IMR-90 (cell line): ENCODE results near the gene ETV4. TPM values are rescaled to one million over a fixed set of nuclear protein-coding genes. Genes with fewer than 3 reads are reported as not detected.

Experiments
- ATAC-seq: fragments of 200-7000 bp; cut with Tn5 transposase; 2 replicates; pipeline ENCODE4 v1.9.1; 2020; ENCODE audit warnings: low read depth, mild to moderate bottlenecking, moderate library complexity
- BruUV-seq: library from RNA; stranded (reverse); fragments of 400-500 nt; replicated peaks from 2 replicates; lab custom pipeline; 2021; lab: Mats Ljungman, UMichigan
- CTCF ChIA-PET: fragments of 300-600 bp; formaldehyde crosslinking; extraction: SDS; loops from one replicate; lab custom pipeline; 2021; ENCODE audit warnings: antibody characterized with exemption; lab: Yijun Ruan, JAX
- POLR2A ChIA-PET: fragments of 300-600 bp; sonication (Branson Sonifier 250); formaldehyde crosslinking; loops from one replicate; lab custom pipeline; 2022; ENCODE audit warnings: antibody characterized with exemption; ENCODE audit not compliant: unreplicated experiment; lab: Charles Lee
- DNase-seq: peaks from one replicate; pipeline ENCODE4 v3.0.0; 2013
- H2AFZ ChIP-seq: replicated peaks from 2 replicates; pipeline ENCODE3; 2013; ENCODE audit warnings: low read length, mild to moderate bottlenecking; ENCODE audit not compliant: poor library complexity
- H2AK5ac ChIP-seq: 2 replicates; pipeline ENCODE4 v1.6.1; 2013; ENCODE audit warnings: low read depth, low read length, inconsistent platforms
- H2AK9ac ChIP-seq: replicated peaks from 2 replicates; pipeline ENCODE3; 2013; ENCODE audit warnings: mild to moderate bottlenecking, low read depth, low read length, moderate library complexity; ENCODE audit not compliant: poor library complexity
- H2BK120ac ChIP-seq: 2 replicates; pipeline ENCODE4 v1.6.1; 2013; ENCODE audit warnings: low read depth, low read length, inconsistent platforms
- H2BK15ac ChIP-seq: 3 replicates; pipeline ENCODE4 v1.6.1; 2013; ENCODE audit warnings: low read depth, low read length, inconsistent platforms
- H2BK20ac ChIP-seq: 2 replicates; pipeline ENCODE4 v1.6.1; 2013; ENCODE audit warnings: low read depth, mild to moderate bottlenecking, inconsistent platforms, low read length, moderate library complexity
- H2BK5ac ChIP-seq: 2 replicates; pipeline ENCODE4 v1.6.1; 2013; ENCODE audit warnings: mild to moderate bottlenecking, low read depth, low read length, inconsistent platforms; ENCODE audit not compliant: poor library complexity, severe bottlenecking
- H3K14ac ChIP-seq: replicated peaks from 2 replicates; pipeline ENCODE4 v1.6.1; 2013; ENCODE audit warnings: low read depth, low read length, inconsistent platforms
- H3K18ac ChIP-seq: 2 replicates; pipeline ENCODE4 v1.6.1; 2013; ENCODE audit warnings: low read depth, low read length, control low read depth
- H3K23ac ChIP-seq: 2 replicates; pipeline ENCODE4 v1.6.1; 2013; ENCODE audit warnings: low read depth, low read length, inconsistent platforms
- H3K27ac ChIP-seq: 2 replicates; pipeline ENCODE4 v1.5.1; 2013; ENCODE audit warnings: mild to moderate bottlenecking, control low read depth, low read length; ENCODE audit not compliant: insufficient read depth
- H3K27me3 ChIP-seq: 2 replicates; pipeline ENCODE4 v1.6.1; 2013; ENCODE audit warnings: low read length; ENCODE audit not compliant: control insufficient read depth, insufficient read depth
- H3K36me3 ChIP-seq: 2 replicates; pipeline ENCODE4 v1.6.1; 2013; ENCODE audit warnings: low read length, mixed read lengths; ENCODE audit not compliant: control insufficient read depth, insufficient read depth
- H3K4ac ChIP-seq: 2 replicates; pipeline ENCODE4 v1.6.1; 2013; ENCODE audit warnings: low read depth, low read length, inconsistent platforms
- H3K4me1 ChIP-seq: 2 replicates; pipeline ENCODE4 v1.6.1; 2013; ENCODE audit warnings: low read length, mixed read lengths; ENCODE audit not compliant: control insufficient read depth, insufficient read depth
- H3K4me2 ChIP-seq: 2 replicates; pipeline ENCODE4 v1.6.1; 2013; ENCODE audit warnings: low read depth, mild to moderate bottlenecking, control low read depth, low read length, moderate library complexity
- H3K4me3 ChIP-seq: 2 replicates; pipeline ENCODE4 v1.5.1; 2013; ENCODE audit warnings: low read depth, mild to moderate bottlenecking, control low read depth, low read length, moderate library complexity; ENCODE audit not compliant: insufficient read depth
- H3K56ac ChIP-seq: 2 replicates; pipeline ENCODE4 v1.6.1; 2013; ENCODE audit warnings: low read length, inconsistent platforms; ENCODE audit not compliant: insufficient read depth; ENCODE audit errors: extremely low read depth
- H3K79me1 ChIP-seq, 2 experiments: 2 replicates each; pipeline ENCODE4 v1.6.1; 2013; ENCODE audit warnings: low read length in 2 of 2, inconsistent platforms in 1 of 2, low read depth in 1 of 2
- H3K9ac ChIP-seq: 2 replicates; pipeline ENCODE4 v1.6.1; 2013; ENCODE audit warnings: low read depth, low read length, control low read depth
- H3K9me1 ChIP-seq: 2 replicates; pipeline ENCODE4 v1.6.1; 2013; ENCODE audit warnings: low read length, inconsistent platforms; ENCODE audit not compliant: insufficient read depth
- H3K9me3 ChIP-seq: 2 replicates; pipeline ENCODE4 v1.6.1; 2013; ENCODE audit warnings: low read length; ENCODE audit not compliant: control insufficient read depth, insufficient read depth
- H4K20me1 ChIP-seq: 2 replicates; pipeline ENCODE4 v1.6.1; 2013; ENCODE audit warnings: low read length, inconsistent platforms; ENCODE audit not compliant: insufficient read depth
- H4K5ac ChIP-seq: 2 replicates; pipeline ENCODE4 v1.6.1; 2013; ENCODE audit warnings: mild to moderate bottlenecking, low read depth, low read length, control low read depth
- H4K8ac ChIP-seq, 2 experiments: 2 replicates each; pipeline ENCODE4 v1.6.1; 2013; ENCODE audit warnings: low read depth in 2 of 2, low read length in 2 of 2, control low read depth in 1 of 2, inconsistent platforms in 1 of 2
- H4K91ac ChIP-seq: 2 replicates; pipeline ENCODE4 v1.6.1; 2013; ENCODE audit warnings: low read depth, low read length, inconsistent platforms; ENCODE audit not compliant: insufficient read depth
- BHLHE40 ChIP-seq: fragments of 150-350 bp; IDR thresholded peaks from 2 replicates; pipeline ENCODE4 v1.6.1; 2016; ENCODE audit warnings: mild to moderate bottlenecking, low read depth, low read length
- CEBPB ChIP-seq: IDR thresholded peaks from 2 replicates; pipeline ENCODE4 v1.6.1; 2012; ENCODE audit warnings: low read depth, low read length, improper control_type of control experiment
- CHD1 ChIP-seq: IDR thresholded peaks from 2 replicates; pipeline ENCODE4 v1.6.1; 2012; ENCODE audit warnings: low read depth, low read length, improper control_type of control experiment
- CTCF ChIP-seq: conservative IDR thresholded peaks from 2 replicates; pipeline ENCODE4 v1.5.1; 2012; ENCODE audit warnings: mild to moderate bottlenecking, low read depth, low read length, improper control_type of control experiment
- ELK1 ChIP-seq: fragments of 150-350 bp; IDR thresholded peaks from 2 replicates; pipeline ENCODE4 v1.6.1; 2016; ENCODE audit warnings: low read depth, mild to moderate bottlenecking, low read length, moderate library complexity, borderline replicate concordance
- FOS ChIP-seq: fragments of 150-350 bp; IDR thresholded peaks from 2 replicates; pipeline ENCODE4 v1.6.1; 2016; ENCODE audit warnings: low read depth, low read length
- MAZ ChIP-seq: IDR thresholded peaks from 2 replicates; pipeline ENCODE4 v1.6.1; 2012; ENCODE audit warnings: low read depth, mild to moderate bottlenecking, low read length, improper control_type of control experiment, moderate library complexity, borderline replicate concordance
- MXI1 ChIP-seq: IDR thresholded peaks from 2 replicates; pipeline ENCODE4 v1.6.1; 2012; ENCODE audit warnings: low read depth, mild to moderate bottlenecking, low read length, moderate library complexity, borderline replicate concordance
- NFE2L2 ChIP-seq: fragments of 150-350 bp; IDR thresholded peaks from 2 replicates; pipeline ENCODE4 v1.6.1; 2016; ENCODE audit warnings: low read depth, mild to moderate bottlenecking, low read length
- POLR2A ChIP-seq: IDR thresholded peaks from 2 replicates; pipeline ENCODE4 v1.6.1; 2012; ENCODE audit warnings: mild to moderate bottlenecking, low read depth, low read length
- RAD21 ChIP-seq: IDR thresholded peaks from 2 replicates; pipeline ENCODE4 v1.6.1; 2012; ENCODE audit warnings: low read length, improper control_type of control experiment
- RCOR1 ChIP-seq: IDR thresholded peaks from 2 replicates; pipeline ENCODE4 v1.6.1; 2012; ENCODE audit warnings: mild to moderate bottlenecking, low read length, improper control_type of control experiment; ENCODE audit not compliant: insufficient replicate concordance
- RFX5 ChIP-seq: IDR thresholded peaks from 2 replicates; pipeline ENCODE4 v1.8.0; 2012; ENCODE audit warnings: low read depth, mild to moderate bottlenecking, low read length, moderate library complexity
- SMC3 ChIP-seq: fragments of 150-350 bp; IDR thresholded peaks from 2 replicates; pipeline ENCODE4 v1.6.1; 2016; ENCODE audit warnings: low read depth, mild to moderate bottlenecking, antibody characterized with exemption, low read length, moderate library complexity
- WGBS, 2 experiments: methylation state at CpG; one replicate each; pipeline versions ENCODE4 v1.1.5 to v1.1.7; 2013; ENCODE audit warnings: missing lambda C conversion rate in 2 of 2; ENCODE audit not compliant: insufficient read length in 1 of 2; ENCODE audit errors: extremely low coverage in 2 of 2; 5-methylcytosine and 5-hydroxymethylcytosine counted together
- dilution Hi-C: fragments of 300-500 bp; cut with HindIII; formaldehyde crosslinking; loops from one replicate; pipeline ENCODE4 v1.14.3; 2018; ENCODE audit warnings: low sequenced_read_pairs; ENCODE audit not compliant: unreplicated experiment
- in situ Hi-C: fragments of 300-500 bp; cut with MboI; formaldehyde crosslinking; loops from 3 replicates; pipeline ENCODE4 v1.14.3; 2019; ENCODE audit warnings: low sequenced_read_pairs, inconsistent platforms, mixed read lengths
- intact Hi-C: fragments of 100-400 bp; cut with micrococcal nuclease; formaldehyde crosslinking; loops from 2 replicates; pipeline ENCODE4 v1.10.0; 2022
- polyA plus RNA-seq, 3 experiments: library from polyadenylated mRNA; depleted of rRNA; stranded (reverse); fragments of >200 nt; gene quantifications; 2 replicates each; pipeline ENCODE4 v1.2.3, GENCODE V29; 2012; ENCODE audit warnings: low replicate concordance in 1 of 3
- total RNA-seq: library from RNA; depleted of rRNA; stranded (reverse); fragments of >200 nt; gene quantifications from 2 replicates; pipeline ENCODE4 v1.2.3, GENCODE V29; 2012

The ETV4 gene
- total and polyA plus RNA-seq, 2 of the 4 experiments (the other 2 are of a cell fraction), result 4.3 to 13.2 TPM

GRCh38 chr17:43528988-43529814 lies 16.9 kb downstream of the ETV4 start:
- Histone ChIP-seq H3K9ac (no peak overlapping the region), H4K8ac (peak overlapping the region; percentile 71 to 91; a peak in 3 of 4 replicates), H3K23ac (no peak overlapping the region; the same call in 1 of the 2 replicates), H3K4me1 (peaks cover 19% of the 10 kb centered on the region), H3K4ac (peak overlapping the region; percentile 97), H2AFZ (no peak overlapping the region), H2AK9ac (peak overlapping the region; percentile 88), H3K9me1 (peaks cover 24% of the 10 kb centered on the region), H2AK5ac (peak overlapping the region; percentile 99), H4K91ac (peak overlapping the region; percentile 91), H3K27ac (peak overlapping the region; percentile 97; the same call in 1 of the 2 replicates), H3K4me2 (no peak overlapping the region), H3K56ac (no peak overlapping the region), H3K36me3 (peaks cover 29% of the 10 kb centered on the region), H3K27me3 (no peaks in the 10 kb centered on the region), H3K18ac (no peak overlapping the region), H4K20me1 (no peaks in the 10 kb centered on the region), H2BK120ac (peak overlapping the region; percentile 84; the same call in 1 of the 2 replicates), H2BK5ac (no peak overlapping the region), H4K5ac (peak overlapping the region; percentile 88), H2BK20ac (peak overlapping the region; percentile 63; the same call in 1 of the 2 replicates), H3K79me1 (peaks cover 0 to 39% of the 10 kb centered on the region in 2 experiments; a peak in 2 of 4 replicates), H3K14ac (peak overlapping the region; percentile 99), H3K4me3 (no peak overlapping the region), H3K9me3 (no peaks in the 10 kb centered on the region), H2BK15ac (peak overlapping the region; percentile 83; the same call in 1 of the 3 replicates)
- no TSS peak for BruUV-seq
- CTCF ChIA-PET, result no interaction called here
- intact Hi-C loops (no loop called here), dilution Hi-C loops (no loop called here), in situ Hi-C loops (no loop called here)
- 96% methylated on average over 8 of the region's 20 CpGs; no CpG with 5 or more reads in 1 of the 2 experiments for WGBS, 2 experiments
- ATAC-seq (no peak), DNase-seq (no peak)
- POLR2A ChIA-PET, result no interaction called here
- TF ChIP-seq CEBPB, result no peak
- TF ChIP-seq RAD21, result no peak
- TF ChIP-seq NFE2L2, result no peak
- TF ChIP-seq BHLHE40, result no peak
- no peak for TF ChIP-seq MAZ
- TF ChIP-seq RFX5, result no peak
- no peak for TF ChIP-seq POLR2A
- no peak for TF ChIP-seq MXI1
- no peak for TF ChIP-seq SMC3
- no peak for TF ChIP-seq FOS
- TF ChIP-seq CHD1, result no peak
- TF ChIP-seq RCOR1, result no peak
- TF ChIP-seq ELK1, result no peak
- TF ChIP-seq CTCF, result no peak
